Neuronal stem cell (in vitro differentiated cells): ENCODE data around the gene POLH.

Experiments
- DNase-seq: peaks from one replicate; pipeline ENCODE4 v3.0.0-alpha.2; 2013; ENCODE audit warnings: low spot score
- H2AFZ ChIP-seq: one replicate; pipeline ENCODE4 v1.6.1; 2013; ENCODE audit warnings: mild to moderate bottlenecking, low read length, inconsistent platforms
- H2AK5ac ChIP-seq: 2 replicates; pipeline ENCODE4 v1.6.1; 2013; ENCODE audit warnings: low read depth, mild to moderate bottlenecking, inconsistent platforms, low read length, moderate library complexity, mixed read lengths
- H2BK120ac ChIP-seq: 2 replicates; pipeline ENCODE4 v1.6.1; 2013; ENCODE audit warnings: low read depth, mild to moderate bottlenecking, inconsistent platforms, low read length, moderate library complexity, mixed read lengths
- H2BK12ac ChIP-seq: one replicate; pipeline ENCODE4 v1.6.1; 2013; ENCODE audit warnings: low read length, inconsistent platforms
- H2BK15ac ChIP-seq: 2 replicates; pipeline ENCODE4 v1.6.1; 2013; ENCODE audit warnings: mild to moderate bottlenecking, low read length, inconsistent platforms, mixed read lengths
- H2BK5ac ChIP-seq: one replicate; pipeline ENCODE4 v1.6.1; 2013; ENCODE audit warnings: inconsistent platforms, mild to moderate bottlenecking, low read length, moderate library complexity
- H3K14ac ChIP-seq: one replicate; pipeline ENCODE4 v1.6.1; 2013; ENCODE audit warnings: low read length, inconsistent platforms
- H3K18ac ChIP-seq: 2 replicates; pipeline ENCODE4 v1.6.1; 2013; ENCODE audit warnings: low read length, inconsistent platforms
- H3K23ac ChIP-seq: 2 replicates; pipeline ENCODE4 v1.6.1; 2013; ENCODE audit warnings: low read depth, mild to moderate bottlenecking, mixed read lengths, low read length, inconsistent platforms; ENCODE audit not compliant: poor library complexity
- H3K27ac ChIP-seq: replicated peaks from 3 replicates; pipeline ENCODE4 v1.5.1; 2013; ENCODE audit warnings: low read length, inconsistent platforms
- H3K27me3 ChIP-seq, 3 experiments: 2 replicates each; pipeline ENCODE4 v1.6.1; 2013; ENCODE audit warnings: low read length in 3 of 3, mild to moderate bottlenecking in 2 of 3, inconsistent platforms in 1 of 3, low read depth in 1 of 3, mixed read lengths in 1 of 3, moderate library complexity in 1 of 3; ENCODE audit not compliant: control insufficient read depth in 3 of 3, insufficient read depth in 3 of 3
- H3K36me3 ChIP-seq, 2 donors: replicated peaks in 1 of 2; 2 replicates each; pipeline ENCODE4 v1.6.1; 2013; ENCODE audit warnings: low read length in 2 of 2; ENCODE audit not compliant: control insufficient read depth in 2 of 2, insufficient read depth in 2 of 2
- H3K4ac ChIP-seq: 2 replicates; pipeline ENCODE4 v1.6.1; 2013; ENCODE audit warnings: inconsistent platforms, mild to moderate bottlenecking, low read length, moderate library complexity
- H3K4me1 ChIP-seq, 2 donors: 1 replicate in 1 of 2; 2 replicates in 1 of 2; pipeline ENCODE4 v1.6.1; 2013; ENCODE audit warnings: low read length in 2 of 2, low read depth in 1 of 2; ENCODE audit not compliant: control insufficient read depth in 2 of 2, insufficient read depth in 1 of 2
- H3K4me2 ChIP-seq: one replicate; pipeline ENCODE4 v1.6.1; 2013; ENCODE audit warnings: mild to moderate bottlenecking, low read length, inconsistent platforms; ENCODE audit not compliant: insufficient read depth, poor library complexity, severe bottlenecking
- H3K4me3 ChIP-seq, 2 donors: 2 replicates each; pipeline ENCODE4 v1.5.1; 2013; ENCODE audit warnings: low read length in 2 of 2, mild to moderate bottlenecking in 2 of 2, inconsistent platforms in 1 of 2, moderate library complexity in 1 of 2
- H3K79me1 ChIP-seq: one replicate; pipeline ENCODE4 v1.6.1; 2013; ENCODE audit warnings: low read depth, mild to moderate bottlenecking, inconsistent platforms, low read length, moderate library complexity
- H3K9ac ChIP-seq: one replicate; pipeline ENCODE4 v1.6.1; 2013; ENCODE audit warnings: mild to moderate bottlenecking, low read depth, low read length, inconsistent platforms; ENCODE audit not compliant: poor library complexity
- H3K9me3 ChIP-seq, 2 donors: replicated peaks in 1 of 2; 2 replicates each; pipeline versions ENCODE3 to v1.6.1; 2013; ENCODE audit warnings: low read length in 2 of 2, mild to moderate bottlenecking in 2 of 2, inconsistent platforms in 1 of 2, low read depth in 1 of 2, mixed read lengths in 1 of 2, moderate library complexity in 1 of 2; ENCODE audit not compliant: control insufficient read depth in 2 of 2, insufficient read depth in 1 of 2
- H4K8ac ChIP-seq: one replicate; pipeline ENCODE4 v1.6.1; 2013; ENCODE audit warnings: low read depth, mild to moderate bottlenecking, inconsistent platforms, low read length, moderate library complexity
- H4K91ac ChIP-seq: one replicate; pipeline ENCODE4 v1.6.1; 2013; ENCODE audit warnings: low read length, low read depth, mild to moderate bottlenecking, inconsistent platforms; ENCODE audit not compliant: poor library complexity
- WGBS, 2 donors: extraction: QIAGEN DNeasy Blood & Tissue Kit; methylation state at CpG; one replicate each; pipeline ENCODE4 v1.1.7; 2013; ENCODE audit warnings: missing lambda C conversion rate in 2 of 2, mixed read lengths in 1 of 2; ENCODE audit not compliant: insufficient read length in 2 of 2, insufficient replicate concordance in 1 of 2; ENCODE audit errors: extremely low coverage in 2 of 2; 5-methylcytosine and 5-hydroxymethylcytosine counted together

Gene POLH

DNA sequence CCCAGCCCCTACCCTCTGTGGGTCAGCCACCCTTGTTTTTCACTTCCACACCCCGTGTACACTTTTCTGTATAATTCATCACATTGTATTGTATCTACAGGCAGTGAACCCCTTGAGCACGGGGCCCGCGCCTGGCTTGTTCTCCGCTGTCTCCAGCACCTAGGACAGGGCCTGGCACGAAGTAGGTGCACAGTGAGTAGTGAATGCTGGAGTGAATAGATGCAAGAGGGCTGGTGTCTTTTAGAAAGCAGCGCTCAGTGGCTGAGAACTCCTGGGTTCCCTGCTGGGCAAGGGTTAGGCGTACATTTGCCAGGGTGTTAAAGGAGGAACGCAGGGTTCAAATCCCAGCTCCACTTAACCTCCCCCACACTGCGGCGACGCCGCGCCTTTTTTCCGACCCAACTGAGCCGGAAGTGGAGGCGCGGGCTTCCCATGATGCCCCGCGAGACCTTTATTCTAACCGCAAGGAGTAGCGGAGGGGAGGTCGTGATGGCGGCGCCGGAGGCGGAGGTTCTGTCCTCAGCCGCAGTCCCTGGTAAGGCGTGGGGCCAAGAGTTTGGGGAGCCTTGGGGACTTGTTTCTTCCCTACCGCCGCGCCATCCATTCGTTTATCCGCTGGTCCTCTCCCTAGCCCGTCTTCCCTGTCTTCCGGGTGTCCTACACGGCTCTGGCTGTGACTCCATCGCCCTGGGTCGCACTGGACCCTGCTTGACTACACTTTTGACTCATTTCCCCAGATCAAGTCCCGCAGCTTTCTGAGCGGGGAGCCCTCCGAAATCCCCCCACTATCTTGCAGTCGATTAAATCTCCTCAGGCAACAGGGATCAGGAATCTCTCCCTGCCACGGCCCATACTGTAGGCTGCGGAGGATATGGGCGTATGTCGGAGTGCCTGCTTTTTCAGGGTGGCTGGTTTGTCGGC lies 59.7 kb downstream of the POLH start, which contains the start of gene MAD2L1BP:
MAD2L1BP (plus strand) TSS at position 454 of the 921 bp plus-strand sequence; CDS start at position 490, 36 bp downstream.
- H3K14ac ChIP-seq: no peak within 1 kb of the TSS
- no peak within 1 kb of the TSS for H2BK120ac ChIP-seq
- H2AFZ ChIP-seq: peak within 1 kb of the TSS; percentile 94
- peak within 1 kb of the TSS; percentile 77 for H3K4me2 ChIP-seq
- peak within 1 kb of the TSS; percentile 58 for H3K23ac ChIP-seq
- H3K36me3 ChIP-seq: peaks cover 18 to 39% of the 10 kb centered on the region in 2 donors
- H3K27me3 ChIP-seq: no peaks in the 10 kb centered on the region
- H2AK5ac ChIP-seq: peak within 1 kb of the TSS; percentile 56
- no peak within 1 kb of the TSS for H3K4ac ChIP-seq
- DNase-seq: peak; percentile 63
- peak within 1 kb of the TSS; percentile 83 for H4K8ac ChIP-seq
- peak within 1 kb of the TSS; percentile 85 for H3K9ac ChIP-seq
- H3K9me3 ChIP-seq: no peaks in the 10 kb centered on the region
- H3K27ac ChIP-seq: peak within 1 kb of the TSS; percentile 42
- H2BK15ac ChIP-seq: peak within 1 kb of the TSS; percentile 76
- no CpG with 5 or more reads among the region's 48 CpGs for WGBS, 2 donors
- no peak within 1 kb of the TSS for H4K91ac ChIP-seq
- H3K18ac ChIP-seq: peak within 1 kb of the TSS; percentile 96
- H3K79me1 ChIP-seq: peaks cover 7% of the 10 kb centered on the region
- peaks cover 6 to 8% of the 10 kb centered on the region in 2 donors for H3K4me1 ChIP-seq
- no peak within 1 kb of the TSS for H2BK12ac ChIP-seq
- H3K4me3 ChIP-seq: peak within 1 kb of the TSS; percentile 68 to 94
- H2BK5ac ChIP-seq: peak within 1 kb of the TSS; percentile 57

DNA sequence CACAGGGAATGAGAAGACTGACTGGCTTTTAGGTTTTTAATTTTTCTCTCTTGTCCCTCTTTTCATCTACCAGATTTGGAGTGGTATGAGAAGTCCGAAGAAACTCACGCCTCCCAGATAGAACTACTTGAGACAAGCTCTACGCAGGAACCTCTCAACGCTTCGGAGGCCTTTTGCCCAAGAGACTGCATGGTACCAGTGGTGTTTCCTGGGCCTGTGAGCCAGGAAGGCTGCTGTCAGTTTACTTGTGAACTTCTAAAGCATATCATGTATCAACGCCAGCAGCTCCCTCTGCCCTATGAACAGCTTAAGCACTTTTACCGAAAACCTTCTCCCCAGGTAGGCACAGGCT lies 60.3 kb downstream of the POLH start:
- Histone ChIP-seq H2BK15ac (no peak overlapping the region), H3K4me1 (peaks cover 6 to 8% of the 10 kb centered on the region in 2 donors), H2BK12ac (no peak overlapping the region), H3K23ac (no peak overlapping the region), H3K4me2 (peak overlapping the region; percentile 77), H3K27ac (no peak overlapping the region), H3K79me1 (peaks cover 7% of the 10 kb centered on the region), H2BK120ac (no peak overlapping the region), H3K36me3 (peaks cover 19 to 46% of the 10 kb centered on the region in 2 donors), H3K18ac (no peak overlapping the region), H4K91ac (no peak overlapping the region), H3K27me3 (no peaks in the 10 kb centered on the region), H3K9me3 (no peaks in the 10 kb centered on the region), H3K14ac (no peak overlapping the region), H3K4me3 (peak overlapping the region; percentile 68 to 94), H2AK5ac (no peak overlapping the region), H4K8ac (no peak overlapping the region), H2BK5ac (peak overlapping the region; percentile 57), H3K4ac (no peak overlapping the region), H3K9ac (peak overlapping the region; percentile 17), H2AFZ (peak overlapping the region; percentile 94)
- no peak for DNase-seq
- WGBS, 2 donors: no CpG with 5 or more reads among the region's 7 CpGs

DNA sequence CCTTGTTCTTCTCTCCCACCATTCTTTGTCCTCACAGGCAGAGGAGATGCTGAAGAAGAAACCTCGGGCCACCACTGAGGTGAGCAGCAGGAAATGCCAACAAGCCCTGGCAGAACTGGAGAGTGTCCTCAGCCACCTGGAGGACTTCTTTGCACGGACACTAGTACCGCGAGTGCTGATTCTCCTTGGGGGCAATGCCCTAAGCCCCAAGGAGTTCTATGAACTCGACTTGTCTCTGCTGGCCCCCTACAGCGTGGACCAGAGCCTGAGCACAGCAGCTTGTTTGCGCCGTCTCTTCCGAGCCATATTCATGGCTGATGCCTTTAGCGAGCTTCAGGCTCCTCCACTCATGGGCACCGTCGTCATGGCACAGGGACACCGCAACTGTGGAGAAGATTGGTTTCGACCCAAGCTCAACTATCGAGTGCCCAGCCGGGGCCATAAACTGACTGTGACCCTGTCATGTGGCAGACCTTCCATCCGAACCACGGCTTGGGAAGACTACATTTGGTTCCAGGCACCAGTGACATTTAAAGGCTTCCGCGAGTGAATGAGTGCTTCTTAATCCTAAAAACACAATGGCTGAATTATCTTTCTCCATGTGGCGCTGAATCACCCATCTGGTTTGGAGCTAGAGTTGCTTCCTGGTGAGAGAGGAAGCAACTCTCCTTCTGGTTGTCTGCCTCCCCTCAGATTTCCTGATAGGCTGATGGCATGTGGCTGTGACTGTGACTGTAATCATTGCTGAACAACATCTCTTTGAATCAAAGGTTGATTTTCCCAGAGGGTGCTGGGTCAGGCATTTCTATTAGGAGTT lies 64.2 kb downstream of the POLH start:
- Histone ChIP-seq H2AFZ (no peak overlapping the region), H4K91ac (no peak overlapping the region), H4K8ac (no peak overlapping the region), H3K36me3 (peaks cover 24 to 60% of the 10 kb centered on the region in 2 donors), H3K23ac (no peak overlapping the region), H2BK120ac (no peak overlapping the region), H2BK5ac (peak overlapping the region; percentile 44), H3K4me2 (no peak overlapping the region), H3K4me1 (peaks cover 6 to 11% of the 10 kb centered on the region in 2 donors), H3K9ac (no peak overlapping the region), H2BK15ac (no peak overlapping the region), H3K18ac (no peak overlapping the region), H3K14ac (no peak overlapping the region), H3K79me1 (peaks cover 7% of the 10 kb centered on the region), H3K4me3 (no peak overlapping the region), H3K27ac (no peak overlapping the region), H2AK5ac (no peak overlapping the region), H3K27me3 (no peaks in the 10 kb centered on the region), H3K4ac (peak overlapping the region; percentile 55), H2BK12ac (no peak overlapping the region), H3K9me3 (no peaks in the 10 kb centered on the region)
- no CpG with 5 or more reads among the region's 21 CpGs for WGBS, 2 donors
- no peak for DNase-seq
